Muscle layer of colon (tissue), 2 donors: ENCODE results near the gene GAS2L3.
"Not testable (repeated sequence)": the region's sequence is repeated elsewhere in the genome, so short reads cannot be mapped to it uniquely, and the experiment has no call there.

Experiments used
- H3K27ac ChIP-seq: one replicate; pipeline ENCODE4 v1.7.0; 2013; ENCODE audit warnings: low read depth, mild to moderate bottlenecking, low read length, moderate library complexity
- H3K27me3 ChIP-seq, 2 donors: one replicate each; pipeline ENCODE4 v1.7.0; 2013; ENCODE audit warnings: low read length in 2 of 2, mild to moderate bottlenecking in 2 of 2; ENCODE audit not compliant: insufficient read depth in 2 of 2, control insufficient read depth in 1 of 2
- H3K36me3 ChIP-seq: one replicate; pipeline ENCODE4 v1.7.0; 2013; ENCODE audit warnings: mild to moderate bottlenecking, low read length; ENCODE audit not compliant: insufficient read depth
- H3K4me1 ChIP-seq: one replicate; pipeline ENCODE4 v1.7.0; 2013; ENCODE audit warnings: mild to moderate bottlenecking, low read length; ENCODE audit not compliant: insufficient read depth
- H3K4me3 ChIP-seq, 2 donors: one replicate each; pipeline ENCODE4 v1.7.0; 2013; ENCODE audit warnings: low read length in 2 of 2, low read depth in 1 of 2, mild to moderate bottlenecking in 1 of 2, moderate library complexity in 1 of 2
- H3K9ac ChIP-seq: one replicate; pipeline ENCODE4 v1.7.0; 2013; ENCODE audit warnings: low read length
- H3K9me3 ChIP-seq: one replicate; pipeline ENCODE4 v1.7.0; 2013; ENCODE audit warnings: mild to moderate bottlenecking, low read length
- donor health status: abdominal sarcoma.
- donor health status: Adenocarcinoma of cecum.

GAS2L3 gene

DNA sequence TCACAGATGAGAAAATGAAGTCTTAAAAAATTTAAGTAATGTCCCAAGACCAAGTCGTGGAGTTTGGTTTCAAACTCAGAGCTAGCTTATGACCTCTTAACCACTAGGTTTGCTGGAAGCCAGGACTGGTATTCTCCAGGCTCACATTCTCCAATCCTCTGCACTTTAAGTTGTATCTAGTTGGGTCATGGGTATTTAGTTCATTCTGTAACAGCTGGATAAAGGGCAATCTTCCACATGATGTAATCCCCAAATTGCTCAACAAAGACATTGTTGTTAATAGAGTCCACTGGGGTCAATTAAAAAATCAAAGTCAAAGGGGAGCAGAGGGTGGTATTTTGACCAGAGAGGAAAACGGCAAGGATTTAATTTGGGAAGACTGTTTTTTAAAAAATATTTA is 17.8 kb upstream of the GAS2L3 start:
- no peaks in the 10 kb centered on the region for H3K27me3 ChIP-seq
- no peaks in the 10 kb centered on the region for H3K9me3 ChIP-seq
- H3K9ac ChIP-seq, result no peak overlapping the region
- H3K36me3 ChIP-seq, result no peaks in the 10 kb centered on the region
- H3K4me1 ChIP-seq, result no peaks in the 10 kb centered on the region
- no peak overlapping the region for H3K27ac ChIP-seq
- H3K4me3 ChIP-seq, result no peak overlapping the region

GRCh38 chr12:100557357-100557756 is 16.1 kb upstream of the GAS2L3 start:
- Histone ChIP-seq H3K9ac (no peak overlapping the region), H3K36me3 (no peaks in the 10 kb centered on the region), H3K4me3 (no peak overlapping the region), H3K27me3 (no peaks in the 10 kb centered on the region), H3K27ac (no peak overlapping the region), H3K4me1 (no peaks in the 10 kb centered on the region), H3K9me3 (no peaks in the 10 kb centered on the region)

DNA sequence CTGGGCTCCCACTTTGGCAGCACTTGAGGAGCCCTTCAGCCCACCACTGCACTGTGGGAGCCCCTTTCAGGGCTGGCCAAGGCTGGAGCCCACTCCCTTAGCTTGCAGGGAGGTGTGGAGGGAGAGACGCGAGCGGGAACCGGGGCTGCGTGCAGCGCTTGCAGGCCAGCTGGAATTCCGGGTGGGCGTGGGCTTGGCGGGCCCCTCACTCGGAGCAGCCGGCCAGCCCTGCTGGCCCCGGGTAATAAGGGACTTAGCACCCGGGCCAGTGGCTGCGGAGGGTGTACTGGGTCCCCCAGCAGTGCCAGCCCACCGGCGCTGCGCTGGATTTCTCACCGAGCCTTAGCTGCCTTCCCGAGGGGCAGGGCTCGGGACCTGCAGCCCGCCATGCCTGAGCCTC is 14.2 kb upstream of the GAS2L3 start:
- H3K27ac ChIP-seq, H3K36me3 ChIP-seq, H3K27me3 ChIP-seq, H3K4me3 ChIP-seq, H3K9ac ChIP-seq, H3K4me1 ChIP-seq, H3K9me3 ChIP-seq: not testable (repeated sequence)

GRCh38 chr12:100564090-100564489 is 9.4 kb upstream of the GAS2L3 start:
- Histone ChIP-seq H3K27ac (no peak overlapping the region), H3K4me1 (no peaks in the 10 kb centered on the region), H3K9me3 (no peaks in the 10 kb centered on the region), H3K27me3 (no peaks in the 10 kb centered on the region), H3K4me3 (no peak overlapping the region), H3K9ac (no peak overlapping the region), H3K36me3 (no peaks in the 10 kb centered on the region)

DNA sequence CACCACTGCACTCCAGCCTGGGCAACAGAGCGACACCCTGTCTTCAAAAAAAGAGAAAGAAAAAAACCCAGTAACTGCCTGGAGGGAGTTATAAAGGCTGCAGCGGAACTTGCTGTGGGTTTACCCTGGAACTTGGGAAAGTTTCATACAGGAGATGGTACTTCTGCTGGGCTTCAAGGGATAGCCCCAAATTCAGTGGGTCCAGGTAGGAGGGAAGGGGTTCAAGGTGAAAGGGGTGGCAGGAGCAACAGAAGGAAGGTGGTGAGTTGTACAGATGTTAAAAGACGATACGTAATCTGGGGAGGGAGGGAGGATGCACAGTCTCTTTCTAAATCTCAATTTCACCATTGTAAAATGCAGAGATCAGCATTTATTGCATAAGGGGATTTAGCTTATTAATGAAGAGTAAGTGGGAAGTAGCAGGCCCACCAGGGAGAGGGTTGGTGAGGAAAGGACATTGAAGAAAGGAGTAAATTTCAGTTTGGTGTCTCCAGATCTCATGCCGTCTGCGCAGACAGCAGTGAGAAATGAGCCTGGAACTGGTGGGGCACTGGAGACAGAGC is 8.5 kb upstream of the GAS2L3 start:
- Histone ChIP-seq H3K27me3 (no peaks in the 10 kb centered on the region), H3K9me3 (no peaks in the 10 kb centered on the region), H3K4me3 (no peak overlapping the region), H3K9ac (no peak overlapping the region), H3K27ac (no peak overlapping the region), H3K4me1 (no peaks in the 10 kb centered on the region), H3K36me3 (no peaks in the 10 kb centered on the region)

- no peaks in the 10 kb centered on the region for H3K36me3 ChIP-seq
- H3K9me3 ChIP-seq, result no peaks in the 10 kb centered on the region
- no peaks in the 10 kb centered on the region for H3K4me1 ChIP-seq
- H3K27ac ChIP-seq, result no peak overlapping the region
- no peak overlapping the region for H3K4me3 ChIP-seq
- H3K27me3 ChIP-seq, result no peaks in the 10 kb centered on the region
- H3K9ac ChIP-seq, result no peak overlapping the region
Measured at GRCh38 chr12:100565987-100566545, 7.4 kb upstream of the GAS2L3 start.

- H3K27me3 ChIP-seq, result no peaks in the 10 kb centered on the region
- H3K36me3 ChIP-seq, result no peaks in the 10 kb centered on the region
- H3K9ac ChIP-seq, result no peak overlapping the region
- H3K27ac ChIP-seq, result no peak overlapping the region
- H3K9me3 ChIP-seq, result no peaks in the 10 kb centered on the region
- H3K4me3 ChIP-seq, result no peak overlapping the region
- no peaks in the 10 kb centered on the region for H3K4me1 ChIP-seq
Measured at GRCh38 chr12:100566887-100567637, 6.4 kb upstream of the GAS2L3 start.

DNA sequence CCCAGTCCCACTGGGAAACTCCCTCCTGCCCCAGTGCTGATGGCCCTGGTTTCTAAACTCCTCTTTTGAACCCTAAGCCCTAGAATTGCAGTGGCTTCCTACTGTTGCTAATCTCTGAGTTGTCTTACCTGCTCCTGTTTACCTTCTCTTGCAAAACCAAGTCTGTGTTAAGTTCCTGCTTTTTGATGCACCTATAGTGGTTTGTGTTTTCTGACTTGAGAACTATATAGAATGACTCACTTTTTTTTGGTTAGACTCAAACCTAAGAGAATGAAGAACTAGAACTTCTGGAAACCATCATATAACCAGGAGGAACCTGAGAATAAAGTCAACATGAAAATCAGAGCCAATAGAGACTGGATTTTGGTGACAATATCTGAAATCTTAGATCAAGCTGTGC is 5.5 kb upstream of the GAS2L3 start:
- Histone ChIP-seq H3K9ac (no peak overlapping the region), H3K4me3 (no peak overlapping the region), H3K4me1 (no peaks in the 10 kb centered on the region), H3K9me3 (no peaks in the 10 kb centered on the region), H3K36me3 (no peaks in the 10 kb centered on the region), H3K27ac (no peak overlapping the region), H3K27me3 (no peaks in the 10 kb centered on the region)

DNA sequence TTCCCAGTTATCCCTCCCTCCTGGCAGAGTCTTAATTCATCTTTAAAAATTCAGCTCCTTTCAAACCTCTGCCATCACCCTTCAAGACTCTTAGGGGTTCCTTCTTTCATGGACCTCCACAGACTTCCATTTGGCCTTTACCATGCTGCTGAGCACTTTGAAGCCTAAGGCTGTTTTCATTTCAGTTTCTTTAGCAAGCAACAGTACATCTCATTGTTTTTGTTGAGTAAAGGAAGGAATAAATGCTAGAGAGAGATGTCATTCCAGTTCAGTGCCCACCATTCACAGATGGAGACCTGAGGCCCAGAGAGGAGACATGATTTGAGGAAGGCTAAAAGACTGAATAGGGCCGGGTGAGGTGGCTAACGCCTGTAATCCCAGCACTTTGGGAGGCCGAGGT is 1.3 kb upstream of the GAS2L3 start:
- Histone ChIP-seq H3K27me3 (no peaks in the 10 kb centered on the region), H3K4me1 (peaks cover 10% of the 10 kb centered on the region), H3K4me3 (no peak overlapping the region), H3K9ac (no peak overlapping the region), H3K27ac (no peak overlapping the region), H3K9me3 (no peaks in the 10 kb centered on the region), H3K36me3 (no peaks in the 10 kb centered on the region)

GRCh38 chr12:100574187-100575074 is 947 bp downstream of the GAS2L3 start:
- peak overlapping the region; percentile 58 to 64 for H3K4me3 ChIP-seq
- peak overlapping the region; percentile 49 for H3K9ac ChIP-seq
- peaks cover 10% of the 10 kb centered on the region for H3K4me1 ChIP-seq
- no peak overlapping the region for H3K27ac ChIP-seq
- no peaks in the 10 kb centered on the region for H3K27me3 ChIP-seq
- H3K9me3 ChIP-seq, result no peaks in the 10 kb centered on the region
- H3K36me3 ChIP-seq, result no peaks in the 10 kb centered on the region

GRCh38 chr12:100576331-100577036 is 3.0 kb downstream of the GAS2L3 start:
- Histone ChIP-seq H3K4me1 (peaks cover 10% of the 10 kb centered on the region), H3K36me3 (no peaks in the 10 kb centered on the region), H3K9ac (no peak overlapping the region), H3K27ac (no peak overlapping the region), H3K4me3 (no peak overlapping the region), H3K9me3 (no peaks in the 10 kb centered on the region), H3K27me3 (no peaks in the 10 kb centered on the region)
